Bronchial epithelial cell (primary cell): ENCODE measurements around the gene RAET1G. TPM values are rescaled to one million over a fixed set of nuclear protein-coding genes. Genes with fewer than 3 reads are reported as not detected.

ENCODE experiments used
- DNase-seq: peaks from one replicate; pipeline ENCODE4 v3.0.0-alpha.2; 2010; ENCODE audit warnings: low read depth
- FAIRE-seq: peaks from 2 replicates; lab custom pipeline; 2011; peaks lifted over from hg19 to GRCh38; lab: Jason Lieb, UNC
- H3K27me3 ChIP-seq: 2 replicates; pipeline ENCODE4 v1.5.1; 2011; ENCODE audit warnings: low read length; ENCODE audit not compliant: control insufficient read depth, insufficient read depth
- H3K36me3 ChIP-seq: 2 replicates; pipeline ENCODE4 v1.5.1; 2011; ENCODE audit warnings: low read length; ENCODE audit not compliant: control insufficient read depth, insufficient read depth
- H3K4me3 ChIP-seq: 2 replicates; pipeline ENCODE4 v1.5.1; 2011; ENCODE audit warnings: mild to moderate bottlenecking, low read depth, low read length, control low read depth
- CTCF ChIP-seq: IDR thresholded peaks from 2 replicates; pipeline ENCODE4 v1.5.1; 2011; ENCODE audit warnings: mild to moderate bottlenecking, moderate library complexity, low read length, control low read depth, inconsistent platforms; ENCODE audit not compliant: insufficient read depth, severe bottlenecking
- total RNA-seq: library from RNA; depleted of rRNA; stranded (reverse); fragments of >200 nt; gene quantifications from 2 replicates; pipeline ENCODE4 v1.2.1, GENCODE V29; 2014

Gene RAET1G
- total RNA-seq, 1 donor from 2014 or later = 45.0 TPM

- TF ChIP-seq CTCF = no peak
- H3K27me3 ChIP-seq = no peaks in the 10 kb centered on the region
- no peak overlapping the region for H3K4me3 ChIP-seq
- FAIRE-seq (no peak), DNase-seq (no peak)
- no peaks in the 10 kb centered on the region for H3K36me3 ChIP-seq
Measured at GRCh38 chr6:149899486-149899885, 23.4 kb downstream of the RAET1G start.

- FAIRE-seq = no peak
- no peak for TF ChIP-seq CTCF
- Histone ChIP-seq H3K27me3 (no peaks in the 10 kb centered on the region), H3K36me3 (no peaks in the 10 kb centered on the region), H3K4me3 (no peak overlapping the region)
- no peak for DNase-seq
Measured at GRCh38 chr6:149898966-149899365, 24.0 kb downstream of the RAET1G start.

GRCh38 chr6:149897855-149898744 lies 24.8 kb downstream of the RAET1G start, which contains the start of gene RAET1E:
TSS of gene RAET1E (minus strand) at chr6:149898113. CDS start at chr6:149890901, 7,212 bp downstream.
- no peaks in the 10 kb centered on the region for H3K36me3 ChIP-seq
- peak; percentile 25 for TF ChIP-seq CTCF
- no peaks in the 10 kb centered on the region for H3K27me3 ChIP-seq
- no peak for FAIRE-seq
- DNase-seq = no peak
- H3K4me3 ChIP-seq = peak within 1 kb of the TSS; percentile 9

GRCh38 chr6:149897015-149897697 lies 25.8 kb downstream of the RAET1G start:
- TF ChIP-seq CTCF = no peak
- Histone ChIP-seq H3K4me3 (peak overlapping the region; percentile 9), H3K36me3 (no peaks in the 10 kb centered on the region), H3K27me3 (no peaks in the 10 kb centered on the region)
- FAIRE-seq (no peak), DNase-seq (peak; percentile 82)

- TF ChIP-seq CTCF = no peak
- FAIRE-seq (no peak), DNase-seq (peak; percentile 51)
Measured at GRCh38 chr6:149896491-149896890, 26.4 kb downstream of the RAET1G start.

More at GRCh38 chr6:149896491-149896890, 26.4 kb downstream of the RAET1G start:
- Histone ChIP-seq H3K4me3 (no peak overlapping the region), H3K36me3 (no peaks in the 10 kb centered on the region), H3K27me3 (no peaks in the 10 kb centered on the region)
